SK-N-SH treated with all-trans-retinoic acid at 6 μM for 48 hours (cell line): ENCODE data around the gene KCNE3.

Experiments
- ARNTL ChIP-seq: fragments of 450-650 bp; formaldehyde crosslinking; IDR thresholded peaks from 2 replicates; pipeline ENCODE4 v1.5.0; 2020; ENCODE audit warnings: low read depth, mild to moderate bottlenecking, moderate library complexity, borderline replicate concordance
- RARB ChIP-seq: fragments of 250-450 bp; sonication (Bioruptor Pico); IDR thresholded peaks from 2 replicates; pipeline ENCODE4 v1.8.0; 2021; ENCODE audit warnings: mild to moderate bottlenecking, moderate library complexity
- ZFP3 ChIP-seq: fragments of 250-450 bp; sonication (Bioruptor Pico); IDR thresholded peaks from 2 replicates; pipeline ENCODE4 v1.5.0; 2020; ENCODE audit warnings: mild to moderate bottlenecking, moderate library complexity
- ZFP30 ChIP-seq: fragments of 450-650 bp; formaldehyde crosslinking; IDR thresholded peaks from 2 replicates; pipeline ENCODE4 v1.5.0; 2022; ENCODE audit warnings: mild to moderate bottlenecking, moderate library complexity
- ZNF565 ChIP-seq: fragments of 450-650 bp; formaldehyde crosslinking; conservative IDR thresholded peaks from 2 replicates; pipeline ENCODE4 v1.5.0; 2020; ENCODE audit warnings: low read depth, mild to moderate bottlenecking, moderate library complexity
- ZNF70 ChIP-seq: fragments of 450-650 bp; formaldehyde crosslinking; IDR thresholded peaks from 2 replicates; pipeline ENCODE4 v1.5.0; 2020; ENCODE audit warnings: mild to moderate bottlenecking, moderate library complexity
- ZNF8 ChIP-seq: fragments of 450-650 bp; formaldehyde crosslinking; IDR thresholded peaks from 2 replicates; pipeline ENCODE4 v1.5.0; 2020; ENCODE audit warnings: mild to moderate bottlenecking, moderate library complexity
- TF ChIP-seq, protein P1 (sequence below): fragments of 250-450 bp; sonication (Bioruptor Pico); IDR thresholded peaks from 2 replicates; pipeline ENCODE4 v1.5.1; 2020; ENCODE audit warnings: low read depth, mild to moderate bottlenecking, moderate library complexity
- TF ChIP-seq, protein P2 (sequence below): fragments of 250-450 bp; sonication (Bioruptor Pico); IDR thresholded peaks from 2 replicates; pipeline ENCODE4 v1.8.0; 2021; ENCODE audit warnings: low read depth, mild to moderate bottlenecking, moderate library complexity, borderline replicate concordance

DNA sequence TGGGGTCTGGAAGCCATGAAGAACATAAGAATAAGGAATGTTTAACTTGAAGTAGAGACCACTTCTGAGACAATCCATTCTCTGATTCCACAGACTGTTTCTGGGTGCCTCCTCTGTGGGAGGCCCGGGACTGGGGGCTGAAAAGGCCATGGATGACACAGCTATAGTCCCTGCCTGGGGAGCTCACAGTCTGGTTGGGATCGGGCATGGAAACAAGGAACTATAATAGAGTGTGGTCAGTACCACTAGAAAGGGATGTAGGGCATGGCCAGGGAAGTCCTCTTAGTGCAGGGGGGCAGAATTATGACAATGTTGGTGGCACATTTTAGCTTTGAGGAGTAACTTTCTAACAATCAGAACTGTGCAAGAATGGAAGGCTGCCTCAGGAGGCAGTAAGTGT, 9.2 kb upstream of the KCNE3 start:
- TF ChIP-seq ZNF8, result no peak
- TF ChIP-seq ZNF565 (CRISPR knock-in tag), result no peak
- no peak for TF ChIP-seq ARNTL
- no peak for TF ChIP-seq ZNF70
- TF ChIP-seq ZFP3, result no peak
- no peak for TF ChIP-seq ZFP30
- TF ChIP-seq, protein P1, sequence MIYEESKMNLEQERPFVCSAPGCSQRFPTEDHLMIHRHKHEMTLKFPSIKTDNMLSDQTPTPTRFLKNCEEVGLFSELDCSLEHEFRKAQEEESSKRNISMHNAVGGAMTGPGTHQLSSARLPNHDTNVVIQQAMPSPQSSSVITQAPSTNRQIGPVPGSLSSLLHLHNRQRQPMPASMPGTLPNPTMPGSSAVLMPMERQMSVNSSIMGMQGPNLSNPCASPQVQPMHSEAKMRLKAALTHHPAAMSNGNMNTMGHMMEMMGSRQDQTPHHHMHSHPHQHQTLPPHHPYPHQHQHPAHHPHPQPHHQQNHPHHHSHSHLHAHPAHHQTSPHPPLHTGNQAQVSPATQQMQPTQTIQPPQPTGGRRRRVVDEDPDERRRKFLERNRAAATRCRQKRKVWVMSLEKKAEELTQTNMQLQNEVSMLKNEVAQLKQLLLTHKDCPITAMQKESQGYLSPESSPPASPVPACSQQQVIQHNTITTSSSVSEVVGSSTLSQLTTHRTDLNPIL, result no peak
- TF ChIP-seq RARB (CRISPR knock-in tag), result no peak
- TF ChIP-seq, protein P2, sequence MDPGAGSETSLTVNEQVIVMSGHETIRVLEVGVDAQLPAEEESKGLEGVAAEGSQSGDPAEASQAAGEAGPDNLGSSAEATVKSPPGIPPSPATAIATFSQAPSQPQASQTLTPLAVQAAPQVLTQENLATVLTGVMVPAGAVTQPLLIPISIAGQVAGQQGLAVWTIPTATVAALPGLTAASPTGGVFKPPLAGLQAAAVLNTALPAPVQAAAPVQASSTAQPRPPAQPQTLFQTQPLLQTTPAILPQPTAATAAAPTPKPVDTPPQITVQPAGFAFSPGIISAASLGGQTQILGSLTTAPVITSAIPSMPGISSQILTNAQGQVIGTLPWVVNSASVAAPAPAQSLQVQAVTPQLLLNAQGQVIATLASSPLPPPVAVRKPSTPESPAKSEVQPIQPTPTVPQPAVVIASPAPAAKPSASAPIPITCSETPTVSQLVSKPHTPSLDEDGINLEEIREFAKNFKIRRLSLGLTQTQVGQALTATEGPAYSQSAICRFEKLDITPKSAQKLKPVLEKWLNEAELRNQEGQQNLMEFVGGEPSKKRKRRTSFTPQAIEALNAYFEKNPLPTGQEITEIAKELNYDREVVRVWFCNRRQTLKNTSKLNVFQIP (CRISPR knock-in tag), result no peak
